Panc1 (cell line): ENCODE data around the gene SIN3B. TPM values are rescaled to one million over a fixed set of nuclear protein-coding genes. Genes with fewer than 3 reads are reported as not detected.

ENCODE experiments used
- ATAC-seq: fragments of 200-7000 bp; cut with Tn5 transposase; 2 replicates; pipeline ENCODE4 v1.9.1; 2020; ENCODE audit warnings: mild to moderate bottlenecking, moderate library complexity
- BruUV-seq: library from RNA; stranded (reverse); fragments of 400-500 nt; replicated peaks from 2 replicates; lab custom pipeline; 2021; lab: Mats Ljungman, UMichigan
- CTCF ChIA-PET: fragments of 300-600 bp; sonication (Branson Sonifier 250); formaldehyde crosslinking; loops from one replicate; lab custom pipeline; 2022; ENCODE audit warnings: antibody characterized with exemption; lab: Charles Lee
- POLR2A ChIA-PET: fragments of 300-600 bp; sonication (Branson Sonifier 250); formaldehyde crosslinking; loops from one replicate; lab custom pipeline; 2022; ENCODE audit warnings: antibody characterized with exemption; lab: Charles Lee
- DNase-seq: peaks from one replicate; pipeline ENCODE4 v3.0.0-alpha.2; 2010; ENCODE audit warnings: low read depth, low spot score
- H3K27ac ChIP-seq: 2 replicates; pipeline ENCODE4 v1.5.1; 2011; ENCODE audit warnings: mild to moderate bottlenecking, low read length, inconsistent platforms
- H3K27me3 ChIP-seq: fragments of 200-500 bp; sonication (Bioruptor generic); 2 replicates; pipeline ENCODE4 v1.6.0; 2014; ENCODE audit warnings: low read length, inconsistent platforms; ENCODE audit not compliant: control insufficient read depth, insufficient read depth
- H3K36me3 ChIP-seq: fragments of 200-500 bp; sonication (Bioruptor generic); 2 replicates; pipeline ENCODE4 v1.5.1; 2014; ENCODE audit warnings: inconsistent platforms, mild to moderate bottlenecking, low read length, moderate library complexity; ENCODE audit not compliant: control insufficient read depth, insufficient read depth
- H3K4me1 ChIP-seq: 2 replicates; pipeline ENCODE4 v1.5.1; 2011; ENCODE audit warnings: inconsistent platforms, mild to moderate bottlenecking, low read length, moderate library complexity; ENCODE audit not compliant: control insufficient read depth, insufficient read depth
- H3K4me3 ChIP-seq, 2 experiments: 2 replicates each; pipeline ENCODE4 v1.5.1; 2011 to 2012; ENCODE audit warnings: low read depth in 2 of 2, low read length in 2 of 2, mild to moderate bottlenecking in 2 of 2, inconsistent platforms in 1 of 2, moderate library complexity in 1 of 2
- H3K9me3 ChIP-seq: fragments of 200-500 bp; sonication (Bioruptor generic); 2 replicates; pipeline ENCODE4 v1.5.1; 2014; ENCODE audit warnings: low read depth, mild to moderate bottlenecking, inconsistent platforms, low read length, moderate library complexity; ENCODE audit not compliant: control insufficient read depth, insufficient read depth
- POLR2AphosphoS5 ChIP-seq: IDR thresholded peaks from 2 replicates; pipeline ENCODE4 v1.6.1; 2012; ENCODE audit warnings: mild to moderate bottlenecking, low read depth, low read length, moderate library complexity
- SIN3A ChIP-seq: IDR thresholded peaks from 2 replicates; pipeline ENCODE4 v1.6.1; 2012; ENCODE audit warnings: low read depth, mild to moderate bottlenecking, low read length, moderate library complexity, borderline replicate concordance; ENCODE audit not compliant: insufficient read depth
- TCF7L2 ChIP-seq: IDR thresholded peaks from 2 replicates; pipeline ENCODE4 v1.6.1; 2011; ENCODE audit warnings: mild to moderate bottlenecking, low read depth, low read length, inconsistent platforms
- in situ Hi-C: cut with HindIII; loops from 2 replicates; pipeline ENCODE4 v1.10.0; 2016; ENCODE audit warnings: low sequenced_read_pairs, low pct_unique_long_range_greater_than_20kb
- intact Hi-C: fragments of 100-400 bp; cut with micrococcal nuclease; formaldehyde crosslinking; loops from one replicate; pipeline ENCODE4 v1.10.0; 2022; ENCODE audit not compliant: unreplicated experiment
- total RNA-seq: library from RNA; stranded (reverse); gene quantifications from one replicate; pipeline ENCODE4 v1.2.1, GENCODE V29; 2021; ENCODE audit not compliant: unreplicated experiment
- TF ChIP-seq, protein P1 (sequence below): fragments of 450-650 bp; IDR thresholded peaks from 2 replicates; pipeline ENCODE4 v1.5.1; 2017; ENCODE audit warnings: mild to moderate bottlenecking
- TF ChIP-seq, protein P2 (sequence below), 2 experiments: IDR thresholded peaks; 2 replicates each; pipeline ENCODE4 v1.6.1; 2011 to 2012; ENCODE audit warnings: low read depth in 2 of 2, control low read depth in 1 of 2, low read length in 1 of 2, mild to moderate bottlenecking in 1 of 2, moderate library complexity in 1 of 2; ENCODE audit not compliant: insufficient read depth in 1 of 2

Gene SIN3B
- total RNA-seq, 1 experiment from 2014 or later = 47.0 TPM

DNA sequence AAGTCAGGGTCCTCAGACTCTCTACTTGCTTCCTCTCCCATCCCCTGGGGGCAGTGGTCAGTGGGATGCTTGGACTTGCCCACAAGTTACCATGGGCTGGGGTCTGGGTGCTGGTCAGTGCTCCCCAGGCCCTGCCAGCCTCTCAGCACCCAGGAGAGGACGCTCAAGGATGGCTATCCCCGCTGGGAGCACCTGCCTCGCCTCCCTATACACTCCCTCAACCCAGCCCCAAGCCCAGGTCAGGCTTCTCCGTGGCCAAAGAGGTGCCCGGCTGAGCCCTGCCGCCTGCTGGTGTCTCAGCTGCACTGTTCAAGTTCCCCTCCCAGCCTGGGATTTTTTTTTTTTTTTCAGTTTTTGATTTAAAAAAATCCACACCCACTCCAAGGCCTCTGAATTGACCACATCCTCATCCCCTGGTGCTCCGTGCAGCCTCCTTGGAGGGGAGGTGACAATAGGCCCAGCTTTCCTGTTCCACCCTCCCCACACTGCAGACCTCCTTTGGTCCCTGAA, 70.4 kb downstream of the SIN3B start:
- H3K27me3 ChIP-seq = no peaks in the 10 kb centered on the region
- POLR2A ChIA-PET = no interaction called here
- no TSS peak for BruUV-seq

DNA sequence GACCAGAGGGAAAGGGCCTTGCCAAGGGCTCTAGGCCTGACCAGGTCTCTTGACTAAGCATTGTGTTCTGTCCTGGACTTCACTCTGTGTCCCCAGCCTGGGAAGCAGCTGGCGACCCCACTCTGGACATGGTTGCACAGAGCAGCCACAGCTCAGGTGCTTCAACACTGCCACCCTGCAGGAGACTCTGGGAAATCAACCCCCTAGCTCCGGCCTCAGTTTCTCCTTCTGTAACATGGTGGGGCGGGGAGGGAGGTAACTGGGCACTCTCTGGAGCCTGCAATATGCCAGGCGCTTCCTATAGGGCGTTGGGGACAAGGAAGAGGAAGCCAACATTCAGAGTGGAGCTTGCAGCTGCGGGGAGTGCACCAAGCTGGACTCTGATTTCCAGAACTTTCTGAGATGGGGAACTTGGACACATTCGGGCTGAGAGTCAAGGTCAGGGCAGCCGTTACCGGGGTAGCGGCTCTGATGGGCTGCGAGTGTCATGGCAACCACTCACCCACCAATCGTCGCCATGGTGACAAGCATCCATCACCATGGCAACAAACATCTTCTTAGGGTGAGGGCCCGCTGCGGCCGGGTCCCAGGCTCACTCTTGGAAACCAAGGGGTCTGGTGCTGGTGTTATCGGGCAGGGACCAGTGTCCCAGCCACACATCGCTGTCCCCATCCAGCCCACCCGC, 72.4 kb downstream of the SIN3B start:
- DNase-seq = no peak
- H3K27me3 ChIP-seq = no peaks in the 10 kb centered on the region
- H3K4me3 ChIP-seq = no peak overlapping the region
- no peaks in the 10 kb centered on the region for H3K36me3 ChIP-seq
- intact Hi-C loops = no loop called here
- ChIA-PET CTCF (interaction anchor here (0.5 kb wide), 1 partner anchor 130 kb away, joined by 4 read pairs; no protein-coding TSS in a partner anchor), POLR2A (no interaction called here)
- TF ChIP-seq, protein P1, sequence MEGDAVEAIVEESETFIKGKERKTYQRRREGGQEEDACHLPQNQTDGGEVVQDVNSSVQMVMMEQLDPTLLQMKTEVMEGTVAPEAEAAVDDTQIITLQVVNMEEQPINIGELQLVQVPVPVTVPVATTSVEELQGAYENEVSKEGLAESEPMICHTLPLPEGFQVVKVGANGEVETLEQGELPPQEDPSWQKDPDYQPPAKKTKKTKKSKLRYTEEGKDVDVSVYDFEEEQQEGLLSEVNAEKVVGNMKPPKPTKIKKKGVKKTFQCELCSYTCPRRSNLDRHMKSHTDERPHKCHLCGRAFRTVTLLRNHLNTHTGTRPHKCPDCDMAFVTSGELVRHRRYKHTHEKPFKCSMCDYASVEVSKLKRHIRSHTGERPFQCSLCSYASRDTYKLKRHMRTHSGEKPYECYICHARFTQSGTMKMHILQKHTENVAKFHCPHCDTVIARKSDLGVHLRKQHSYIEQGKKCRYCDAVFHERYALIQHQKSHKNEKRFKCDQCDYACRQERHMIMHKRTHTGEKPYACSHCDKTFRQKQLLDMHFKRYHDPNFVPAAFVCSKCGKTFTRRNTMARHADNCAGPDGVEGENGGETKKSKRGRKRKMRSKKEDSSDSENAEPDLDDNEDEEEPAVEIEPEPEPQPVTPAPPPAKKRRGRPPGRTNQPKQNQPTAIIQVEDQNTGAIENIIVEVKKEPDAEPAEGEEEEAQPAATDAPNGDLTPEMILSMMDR = no peak
- TF ChIP-seq SIN3A (no peak), TCF7L2 (no peak)
- BruUV-seq = no TSS peak
- no peak overlapping the region for H3K27ac ChIP-seq
- H3K9me3 ChIP-seq = no peaks in the 10 kb centered on the region
- no peaks in the 10 kb centered on the region for H3K4me1 ChIP-seq
- no peak for ATAC-seq
- in situ Hi-C loops = no loop called here

More for the DNA sequence above, 70.4 kb downstream of the SIN3B start:
- peak; percentile 18 for DNase-seq
- in situ Hi-C loops (no loop called here), intact Hi-C loops (loop anchor here (10.0 kb wide), 1 partner anchor 125 kb away; no protein-coding TSS in a partner anchor)
- Histone ChIP-seq H3K36me3 (no peaks in the 10 kb centered on the region), H3K4me3 (no peak overlapping the region), H3K4me1 (no peaks in the 10 kb centered on the region), H3K9me3 (no peaks in the 10 kb centered on the region), H3K27ac (no peak overlapping the region)
- CTCF ChIA-PET = interaction anchor here (0.6 kb wide), 1 partner anchor 322 kb away, joined by 4 read pairs; no protein-coding TSS in a partner anchor
- peak; percentile 54 for ATAC-seq
- TF ChIP-seq SIN3A (no peak), TCF7L2 (no peak), POLR2AphosphoS5 (no peak)
- TF ChIP-seq, protein P2, sequence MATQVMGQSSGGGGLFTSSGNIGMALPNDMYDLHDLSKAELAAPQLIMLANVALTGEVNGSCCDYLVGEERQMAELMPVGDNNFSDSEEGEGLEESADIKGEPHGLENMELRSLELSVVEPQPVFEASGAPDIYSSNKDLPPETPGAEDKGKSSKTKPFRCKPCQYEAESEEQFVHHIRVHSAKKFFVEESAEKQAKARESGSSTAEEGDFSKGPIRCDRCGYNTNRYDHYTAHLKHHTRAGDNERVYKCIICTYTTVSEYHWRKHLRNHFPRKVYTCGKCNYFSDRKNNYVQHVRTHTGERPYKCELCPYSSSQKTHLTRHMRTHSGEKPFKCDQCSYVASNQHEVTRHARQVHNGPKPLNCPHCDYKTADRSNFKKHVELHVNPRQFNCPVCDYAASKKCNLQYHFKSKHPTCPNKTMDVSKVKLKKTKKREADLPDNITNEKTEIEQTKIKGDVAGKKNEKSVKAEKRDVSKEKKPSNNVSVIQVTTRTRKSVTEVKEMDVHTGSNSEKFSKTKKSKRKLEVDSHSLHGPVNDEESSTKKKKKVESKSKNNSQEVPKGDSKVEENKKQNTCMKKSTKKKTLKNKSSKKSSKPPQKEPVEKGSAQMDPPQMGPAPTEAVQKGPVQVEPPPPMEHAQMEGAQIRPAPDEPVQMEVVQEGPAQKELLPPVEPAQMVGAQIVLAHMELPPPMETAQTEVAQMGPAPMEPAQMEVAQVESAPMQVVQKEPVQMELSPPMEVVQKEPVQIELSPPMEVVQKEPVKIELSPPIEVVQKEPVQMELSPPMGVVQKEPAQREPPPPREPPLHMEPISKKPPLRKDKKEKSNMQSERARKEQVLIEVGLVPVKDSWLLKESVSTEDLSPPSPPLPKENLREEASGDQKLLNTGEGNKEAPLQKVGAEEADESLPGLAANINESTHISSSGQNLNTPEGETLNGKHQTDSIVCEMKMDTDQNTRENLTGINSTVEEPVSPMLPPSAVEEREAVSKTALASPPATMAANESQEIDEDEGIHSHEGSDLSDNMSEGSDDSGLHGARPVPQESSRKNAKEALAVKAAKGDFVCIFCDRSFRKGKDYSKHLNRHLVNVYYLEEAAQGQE (IDR thresholded peaks at IDR 0.05; ENCODE audit: insufficient read depth in 1 of 2, low read depth in 2 of 2, low read length in 1 of 2) = no peak
- TF ChIP-seq, protein P1 = peak; percentile 85
